Fibroblast of lung (primary cell): ENCODE results near the gene BORA.

Source experiments
- EZH2 ChIP-seq: IDR thresholded peaks from 2 replicates; pipeline ENCODE4 v1.5.1; 2012; ENCODE audit warnings: low read length, control low read depth, mild to moderate bottlenecking; ENCODE audit errors: missing control alignments
- TF ChIP-seq, protein P1 (sequence below), 2 donors: IDR thresholded peaks in 1 of 2; conservative IDR thresholded peaks in 1 of 2; 1 replicate in 1 of 2; 2 replicates in 1 of 2; pipeline ENCODE4 v1.5.1; 2011 to 2012; ENCODE audit warnings: low read length in 2 of 2, control low read depth in 1 of 2, inconsistent platforms in 1 of 2, low read depth in 1 of 2, mild to moderate bottlenecking in 1 of 2

DNA sequence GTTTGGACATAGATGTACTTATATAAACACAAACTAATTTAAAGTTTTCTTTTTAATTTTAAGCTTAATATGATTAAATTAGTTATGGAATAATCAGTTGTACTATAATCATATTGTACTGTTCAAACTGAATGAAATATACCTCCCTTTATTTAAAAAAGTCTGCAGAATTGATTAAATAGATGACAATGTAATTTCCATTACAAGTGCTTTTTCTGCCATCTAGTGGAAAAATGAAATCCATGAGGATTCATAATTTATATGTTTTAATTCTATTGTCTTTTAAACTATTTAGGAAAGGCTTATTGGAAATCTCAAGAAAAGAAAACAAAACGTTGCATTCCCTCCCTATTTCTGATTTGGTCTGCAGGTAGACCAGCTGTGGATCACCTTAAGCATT lies 31.1 kb upstream of the BORA start:
- TF ChIP-seq, protein P1, sequence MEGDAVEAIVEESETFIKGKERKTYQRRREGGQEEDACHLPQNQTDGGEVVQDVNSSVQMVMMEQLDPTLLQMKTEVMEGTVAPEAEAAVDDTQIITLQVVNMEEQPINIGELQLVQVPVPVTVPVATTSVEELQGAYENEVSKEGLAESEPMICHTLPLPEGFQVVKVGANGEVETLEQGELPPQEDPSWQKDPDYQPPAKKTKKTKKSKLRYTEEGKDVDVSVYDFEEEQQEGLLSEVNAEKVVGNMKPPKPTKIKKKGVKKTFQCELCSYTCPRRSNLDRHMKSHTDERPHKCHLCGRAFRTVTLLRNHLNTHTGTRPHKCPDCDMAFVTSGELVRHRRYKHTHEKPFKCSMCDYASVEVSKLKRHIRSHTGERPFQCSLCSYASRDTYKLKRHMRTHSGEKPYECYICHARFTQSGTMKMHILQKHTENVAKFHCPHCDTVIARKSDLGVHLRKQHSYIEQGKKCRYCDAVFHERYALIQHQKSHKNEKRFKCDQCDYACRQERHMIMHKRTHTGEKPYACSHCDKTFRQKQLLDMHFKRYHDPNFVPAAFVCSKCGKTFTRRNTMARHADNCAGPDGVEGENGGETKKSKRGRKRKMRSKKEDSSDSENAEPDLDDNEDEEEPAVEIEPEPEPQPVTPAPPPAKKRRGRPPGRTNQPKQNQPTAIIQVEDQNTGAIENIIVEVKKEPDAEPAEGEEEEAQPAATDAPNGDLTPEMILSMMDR (conservative IDR thresholded peaks at IDR 0.05 in 1 of 2, IDR thresholded peaks at IDR 0.05 in 1 of 2; ENCODE audit: low read depth in 1 of 2, low read length in 2 of 2) = peak in 1 of 2 donors; percentile 25
- TF ChIP-seq EZH2 = no peak
